Measurements from ENCODE around the gene HIVEP1. TPM values are rescaled to one million over a fixed set of nuclear protein-coding genes. Genes with fewer than 3 reads are reported as not detected.
"Not testable (repeated sequence)": the region's sequence is repeated elsewhere in the genome, so short reads cannot be mapped to it uniquely, and the experiment has no call there.

The HIVEP1 gene
- total RNA-seq, 1 experiment from 2014 or later = 16.7 TPM

- intact Hi-C loops (cut with micrococcal nuclease; ENCODE audit: unreplicated experiment) = loop anchor here (5.0 kb wide), 1 partner anchor 81 kb away; no protein-coding TSS in a partner anchor
- TF ChIP-seq POLR2AphosphoS5 (IDR thresholded peaks at IDR 0.05; ENCODE audit: low read depth, low read length) = no peak
- TF ChIP-seq, protein P1, sequence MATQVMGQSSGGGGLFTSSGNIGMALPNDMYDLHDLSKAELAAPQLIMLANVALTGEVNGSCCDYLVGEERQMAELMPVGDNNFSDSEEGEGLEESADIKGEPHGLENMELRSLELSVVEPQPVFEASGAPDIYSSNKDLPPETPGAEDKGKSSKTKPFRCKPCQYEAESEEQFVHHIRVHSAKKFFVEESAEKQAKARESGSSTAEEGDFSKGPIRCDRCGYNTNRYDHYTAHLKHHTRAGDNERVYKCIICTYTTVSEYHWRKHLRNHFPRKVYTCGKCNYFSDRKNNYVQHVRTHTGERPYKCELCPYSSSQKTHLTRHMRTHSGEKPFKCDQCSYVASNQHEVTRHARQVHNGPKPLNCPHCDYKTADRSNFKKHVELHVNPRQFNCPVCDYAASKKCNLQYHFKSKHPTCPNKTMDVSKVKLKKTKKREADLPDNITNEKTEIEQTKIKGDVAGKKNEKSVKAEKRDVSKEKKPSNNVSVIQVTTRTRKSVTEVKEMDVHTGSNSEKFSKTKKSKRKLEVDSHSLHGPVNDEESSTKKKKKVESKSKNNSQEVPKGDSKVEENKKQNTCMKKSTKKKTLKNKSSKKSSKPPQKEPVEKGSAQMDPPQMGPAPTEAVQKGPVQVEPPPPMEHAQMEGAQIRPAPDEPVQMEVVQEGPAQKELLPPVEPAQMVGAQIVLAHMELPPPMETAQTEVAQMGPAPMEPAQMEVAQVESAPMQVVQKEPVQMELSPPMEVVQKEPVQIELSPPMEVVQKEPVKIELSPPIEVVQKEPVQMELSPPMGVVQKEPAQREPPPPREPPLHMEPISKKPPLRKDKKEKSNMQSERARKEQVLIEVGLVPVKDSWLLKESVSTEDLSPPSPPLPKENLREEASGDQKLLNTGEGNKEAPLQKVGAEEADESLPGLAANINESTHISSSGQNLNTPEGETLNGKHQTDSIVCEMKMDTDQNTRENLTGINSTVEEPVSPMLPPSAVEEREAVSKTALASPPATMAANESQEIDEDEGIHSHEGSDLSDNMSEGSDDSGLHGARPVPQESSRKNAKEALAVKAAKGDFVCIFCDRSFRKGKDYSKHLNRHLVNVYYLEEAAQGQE (IDR thresholded peaks at IDR 0.05; ENCODE audit: insufficient read depth in 1 of 2, low read depth in 2 of 2, low read length in 1 of 2) = no peak
- TF ChIP-seq, protein P2, sequence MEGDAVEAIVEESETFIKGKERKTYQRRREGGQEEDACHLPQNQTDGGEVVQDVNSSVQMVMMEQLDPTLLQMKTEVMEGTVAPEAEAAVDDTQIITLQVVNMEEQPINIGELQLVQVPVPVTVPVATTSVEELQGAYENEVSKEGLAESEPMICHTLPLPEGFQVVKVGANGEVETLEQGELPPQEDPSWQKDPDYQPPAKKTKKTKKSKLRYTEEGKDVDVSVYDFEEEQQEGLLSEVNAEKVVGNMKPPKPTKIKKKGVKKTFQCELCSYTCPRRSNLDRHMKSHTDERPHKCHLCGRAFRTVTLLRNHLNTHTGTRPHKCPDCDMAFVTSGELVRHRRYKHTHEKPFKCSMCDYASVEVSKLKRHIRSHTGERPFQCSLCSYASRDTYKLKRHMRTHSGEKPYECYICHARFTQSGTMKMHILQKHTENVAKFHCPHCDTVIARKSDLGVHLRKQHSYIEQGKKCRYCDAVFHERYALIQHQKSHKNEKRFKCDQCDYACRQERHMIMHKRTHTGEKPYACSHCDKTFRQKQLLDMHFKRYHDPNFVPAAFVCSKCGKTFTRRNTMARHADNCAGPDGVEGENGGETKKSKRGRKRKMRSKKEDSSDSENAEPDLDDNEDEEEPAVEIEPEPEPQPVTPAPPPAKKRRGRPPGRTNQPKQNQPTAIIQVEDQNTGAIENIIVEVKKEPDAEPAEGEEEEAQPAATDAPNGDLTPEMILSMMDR (IDR thresholded peaks at IDR 0.05) = no peak
- POLR2A ChIA-PET = no interaction called here
- in situ Hi-C loops (cut with HindIII; ENCODE audit: low pct_unique_long_range_greater_than_20kb, low sequenced_read_pairs) = no loop called here
- Histone ChIP-seq H3K27ac (ENCODE audit: low read length) (no peak overlapping the region), H3K4me1 (ENCODE audit: control insufficient read depth, insufficient read depth, low read length) (peaks cover 24% of the 10 kb centered on the region), H3K27me3 (ENCODE audit: control insufficient read depth, insufficient read depth, low read length) (no peaks in the 10 kb centered on the region), H3K36me3 (ENCODE audit: control insufficient read depth, insufficient read depth, low read length) (no peaks in the 10 kb centered on the region), H3K9me3 (ENCODE audit: control insufficient read depth, insufficient read depth, low read depth, low read length) (no peaks in the 10 kb centered on the region), H3K4me3 (ENCODE audit: low read depth in 2 of 2, low read length in 2 of 2) (no peak overlapping the region)
- DNase-seq (ENCODE audit: low read depth, low spot score) (no peak), ATAC-seq (no peak)
- no TSS peak for BruUV-seq (replicated peaks)
- CTCF ChIA-PET = no interaction called here
Observed at GRCh38 chr6:12151433-12151820, 139.3 kb downstream of the HIVEP1 start.

- Histone ChIP-seq H3K4me3 (ENCODE audit: low read depth in 2 of 2, low read length in 2 of 2) (no peak overlapping the region), H3K36me3 (ENCODE audit: control insufficient read depth, insufficient read depth, low read length) (no peaks in the 10 kb centered on the region), H3K27ac (ENCODE audit: low read length) (no peak overlapping the region), H3K4me1 (ENCODE audit: control insufficient read depth, insufficient read depth, low read length) (peaks cover 24% of the 10 kb centered on the region), H3K9me3 (ENCODE audit: control insufficient read depth, insufficient read depth, low read depth, low read length) (no peaks in the 10 kb centered on the region), H3K27me3 (ENCODE audit: control insufficient read depth, insufficient read depth, low read length) (no peaks in the 10 kb centered on the region)
- ChIA-PET POLR2A (no interaction called here), CTCF (no interaction called here)
- intact Hi-C loops (cut with micrococcal nuclease; ENCODE audit: unreplicated experiment) = loop anchor here (5.0 kb wide), 1 partner anchor 80 kb away; no protein-coding TSS in a partner anchor
- ATAC-seq (no peak), DNase-seq (ENCODE audit: low read depth, low spot score) (no peak)
- no peak for TF ChIP-seq SIN3A (IDR thresholded peaks at IDR 0.05; ENCODE audit: borderline replicate concordance, insufficient read depth, low read depth, low read length)
- TF ChIP-seq, protein P1 (IDR thresholded peaks at IDR 0.05; ENCODE audit: insufficient read depth in 1 of 2, low read depth in 2 of 2, low read length in 1 of 2) = no peak
- TF ChIP-seq TCF7L2 (IDR thresholded peaks at IDR 0.05; ENCODE audit: low read depth, low read length) = no peak
- no peak for TF ChIP-seq POLR2AphosphoS5 (IDR thresholded peaks at IDR 0.05; ENCODE audit: low read depth, low read length)
- TF ChIP-seq, protein P2 (IDR thresholded peaks at IDR 0.05) = no peak
- in situ Hi-C loops (cut with HindIII; ENCODE audit: low pct_unique_long_range_greater_than_20kb, low sequenced_read_pairs) = no loop called here
- BruUV-seq (replicated peaks) = no TSS peak
Observed at GRCh38 chr6:12152023-12152970, 140.2 kb downstream of the HIVEP1 start.

DNA sequence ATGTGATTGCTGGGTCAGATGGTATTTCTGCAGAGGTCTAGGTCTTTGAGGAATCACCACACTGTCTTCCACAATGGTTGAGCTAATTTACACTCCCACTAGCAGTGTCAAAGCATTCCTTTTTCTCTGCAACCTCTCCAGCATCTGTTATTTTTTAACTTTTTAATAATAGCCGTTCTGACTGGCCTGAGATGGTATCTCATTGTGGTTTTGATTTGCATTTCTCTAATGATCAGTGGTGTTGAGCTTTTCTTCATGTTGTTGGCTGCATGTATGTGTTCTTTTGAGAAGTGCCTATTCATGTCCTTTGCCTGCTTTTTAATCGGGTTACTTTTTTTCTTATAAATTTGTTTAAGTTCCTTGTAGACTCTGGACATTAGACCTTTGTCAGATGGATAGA is 143.7 kb downstream of the HIVEP1 start:
- CTCF ChIA-PET; BruUV-seq (replicated peaks); H3K36me3 ChIP-seq (ENCODE audit: control insufficient read depth, insufficient read depth, low read length); H3K27me3 ChIP-seq (ENCODE audit: control insufficient read depth, insufficient read depth, low read length); intact Hi-C loops (cut with micrococcal nuclease; ENCODE audit: unreplicated experiment); H3K9me3 ChIP-seq (ENCODE audit: control insufficient read depth, insufficient read depth, low read depth, low read length); H3K4me1 ChIP-seq (ENCODE audit: control insufficient read depth, insufficient read depth, low read length); DNase-seq (ENCODE audit: low read depth, low spot score); POLR2A ChIA-PET; in situ Hi-C loops (cut with HindIII; ENCODE audit: low pct_unique_long_range_greater_than_20kb, low sequenced_read_pairs); H3K27ac ChIP-seq (ENCODE audit: low read length); ATAC-seq; H3K4me3 ChIP-seq (ENCODE audit: low read depth in 2 of 2, low read length in 2 of 2): not testable (repeated sequence)

Measured in Panc1 (cell line).